A549 (cell line): ENCODE measurements around the gene SLC6A6. TPM values are rescaled to one million over a fixed set of nuclear protein-coding genes. Genes with fewer than 3 reads are reported as not detected.
A peak's percentile ranks its signal among the peaks of the same experiment; 100 is the strongest.

Experiments
- ATAC-seq, 2 experiments: fragments of 200-7000 bp in 1 of 2; fragments of >200 bp in 1 of 2; cut with Nextera tagmentation in 1 of 2; cut with Tn5 transposase in 1 of 2; 3 replicates each; pipeline versions ENCODE4 v1.8.0 to v1.9.1; 2018 to 2020; ENCODE audit warnings: mild to moderate bottlenecking in 1 of 2, moderate library complexity in 1 of 2
- CTCF ChIA-PET: fragments of 300-600 bp; sonication (Branson Sonifier 250); formaldehyde crosslinking; extraction: SDS; loops from one replicate; lab custom pipeline; 2021; ENCODE audit warnings: antibody characterized with exemption, inconsistent platforms; lab: Yijun Ruan, JAX
- POLR2A ChIA-PET: fragments of 350-600 bp; formaldehyde crosslinking; extraction: SDS; loops from one replicate; lab custom pipeline; 2021; ENCODE audit warnings: antibody characterized with exemption, inconsistent platforms; lab: Yijun Ruan, JAX
- DNase-seq, 2 experiments: peaks; one replicate each; pipeline versions ENCODE4 v3.0.0 to v3.0.0-alpha.2; 2011 to 2016; ENCODE audit warnings: low read depth in 1 of 2, low spot score in 1 of 2
- FAIRE-seq: peaks from 2 replicates; lab custom pipeline; 2011; peaks lifted over from hg19 to GRCh38; lab: Jason Lieb, UNC
- H3K27ac ChIP-seq, 2 experiments: fragments of >200 bp; sonication (Bioruptor Twin); formaldehyde crosslinking; 3 replicates each; pipeline ENCODE4 v1.5.1; 2016 to 2017
- H3K4me1 ChIP-seq: fragments of >200 bp; sonication (Bioruptor Twin); formaldehyde crosslinking; 3 replicates; pipeline ENCODE4 v1.6.1; 2016
- H3K4me2 ChIP-seq: fragments of >200 bp; sonication (Bioruptor Twin); formaldehyde crosslinking; 3 replicates; pipeline ENCODE4 v1.6.1; 2016
- H3K4me3 ChIP-seq: fragments of >200 bp; sonication (Bioruptor Twin); formaldehyde crosslinking; 3 replicates; pipeline ENCODE4 v1.5.1; 2016
- H3K9me3 ChIP-seq: fragments of >200 bp; sonication (Bioruptor Twin); formaldehyde crosslinking; 3 replicates; pipeline ENCODE4 v1.6.1; 2016
- BHLHE40 ChIP-seq: IDR thresholded peaks from 2 replicates; pipeline ENCODE4 v1.6.1; 2012; ENCODE audit warnings: low read depth, low read length, inconsistent platforms
- CBX2 ChIP-seq: fragments of 200-600 bp; sonication (generic); IDR thresholded peaks from 2 replicates; pipeline ENCODE4 v1.6.1; 2016; ENCODE audit warnings: low read depth, mild to moderate bottlenecking, borderline replicate concordance
- CEBPB ChIP-seq, 2 experiments: fragments of >200 bp in 1 of 2; sonication (Bioruptor Twin) in 1 of 2; formaldehyde crosslinking in 1 of 2; IDR thresholded peaks; 2 replicates each; pipeline ENCODE4 v1.6.1; 2012 to 2016
- EHMT2 ChIP-seq: fragments of 200-600 bp; sonication (generic); IDR thresholded peaks from 2 replicates; pipeline ENCODE4 v1.6.1; 2016; ENCODE audit warnings: antibody characterized with exemption, low read depth, mild to moderate bottlenecking, moderate library complexity
- EP300 ChIP-seq, 2 experiments: fragments of >200 bp; sonication (Bioruptor Twin); formaldehyde crosslinking; IDR thresholded peaks; 2 replicates in 1 of 2; 3 replicates in 1 of 2; pipeline ENCODE4 v1.6.1; 2016 to 2017
- ESRRA ChIP-seq: fragments of 150-350 bp; IDR thresholded peaks from 2 replicates; pipeline ENCODE4 v1.6.1; 2014; ENCODE audit warnings: mild to moderate bottlenecking, low read length, borderline replicate concordance
- FOSL2 ChIP-seq, 2 experiments: fragments of 450-650 bp in 1 of 2; fragments of >200 bp in 1 of 2; sonication (Bioruptor Twin) in 1 of 2; formaldehyde crosslinking; IDR thresholded peaks; 2 replicates each; pipeline versions ENCODE4 v1.5.0 to v1.6.1; 2016 to 2020; ENCODE audit warnings: mild to moderate bottlenecking in 1 of 2, moderate library complexity in 1 of 2
- HEYL ChIP-seq: fragments of 250-450 bp; sonication (Bioruptor Pico); IDR thresholded peaks from 2 replicates; pipeline ENCODE4 v1.8.0; 2021; ENCODE audit warnings: mild to moderate bottlenecking, moderate library complexity
- HOXA7 ChIP-seq: fragments of 250-450 bp; sonication (Bioruptor Pico); IDR thresholded peaks from 2 replicates; pipeline ENCODE4 v1.5.0; 2020; ENCODE audit warnings: mild to moderate bottlenecking, moderate library complexity
- HOXB13 ChIP-seq: fragments of 250-450 bp; sonication (Bioruptor Pico); IDR thresholded peaks from 2 replicates; pipeline ENCODE4 v1.5.0; 2020; ENCODE audit warnings: low read depth, mild to moderate bottlenecking, moderate library complexity
- MAFK ChIP-seq: fragments of 450-650 bp; IDR thresholded peaks from 2 replicates; pipeline ENCODE4 v1.6.1; 2014; ENCODE audit not compliant: partially characterized antibody
- MAZ ChIP-seq: fragments of 150-350 bp; IDR thresholded peaks from 2 replicates; pipeline ENCODE4 v1.6.1; 2014; ENCODE audit warnings: antibody characterized with exemption, low read depth, low read length, borderline replicate concordance
- NPAS2 ChIP-seq: fragments of 250-450 bp; sonication (Bioruptor Pico); IDR thresholded peaks from 2 replicates; pipeline ENCODE4 v1.8.0; 2022; ENCODE audit warnings: mild to moderate bottlenecking, moderate library complexity, borderline replicate concordance
- NR3C1 ChIP-seq: fragments of >200 bp; sonication (Bioruptor Twin); formaldehyde crosslinking; IDR thresholded peaks from 3 replicates; pipeline ENCODE4 v1.6.1; 2017
- POLR2AphosphoS2 ChIP-seq: conservative IDR thresholded peaks from 2 replicates; pipeline ENCODE4 v1.6.1; 2012; ENCODE audit warnings: low read length, improper control_type of control experiment, inconsistent platforms
- RAD21 ChIP-seq, 2 experiments: fragments of >200 bp in 1 of 2; sonication (Bioruptor Twin) in 1 of 2; formaldehyde crosslinking in 1 of 2; IDR thresholded peaks in 1 of 2; conservative IDR thresholded peaks in 1 of 2; 2 replicates in 1 of 2; 3 replicates in 1 of 2; pipeline ENCODE4 v1.6.1; 2012 to 2018; ENCODE audit warnings: inconsistent platforms in 1 of 2
- RARB ChIP-seq: fragments of 250-450 bp; sonication (Bioruptor Pico); IDR thresholded peaks from 2 replicates; pipeline ENCODE4 v1.8.0; 2021; ENCODE audit warnings: mild to moderate bottlenecking, moderate library complexity
- RCOR1 ChIP-seq: fragments of 150-350 bp; IDR thresholded peaks from 2 replicates; pipeline ENCODE4 v1.6.1; 2014; ENCODE audit warnings: antibody characterized with exemption, low read length, low read depth
- ZFP36 ChIP-seq: fragments of 450-650 bp; IDR thresholded peaks from 2 replicates; pipeline ENCODE4 v1.6.1; 2014; ENCODE audit warnings: borderline replicate concordance; ENCODE audit not compliant: partially characterized antibody
- ZNF302 ChIP-seq: fragments of 250-450 bp; sonication (Bioruptor Pico); IDR thresholded peaks from 2 replicates; pipeline ENCODE4 v1.9.0; 2021; ENCODE audit warnings: inconsistent platforms, mild to moderate bottlenecking, moderate library complexity
- WGBS: methylation state at CpG from one replicate; pipeline ENCODE4 v1.1.6; 2017; ENCODE audit errors: missing lambda C conversion rate; 5-methylcytosine and 5-hydroxymethylcytosine counted together
- polyA plus RNA-seq, 4 experiments: library from polyadenylated mRNA; depleted of rRNA in 3 of 4; stranded (reverse); fragments of >200 nt; fragmentation: RNase III in 1 of 4; extraction: RNeasy Plus Mini Kit Qiagen cat#74134 plus additional on column Dnase treatment in 1 of 4; gene quantifications; 2 replicates in 3 of 4; 3 replicates in 1 of 4; pipeline ENCODE4 v1.2.3, GENCODE V29; 2011 to 2017
- TF ChIP-seq, protein P1 (sequence below): fragments of 200-600 bp; sonication (generic); IDR thresholded peaks from 2 replicates; pipeline ENCODE4 v1.6.1; 2016; ENCODE audit warnings: antibody characterized with exemption, mild to moderate bottlenecking, moderate library complexity
- TF ChIP-seq, protein P2 (sequence below): fragments of >200 bp; sonication (Bioruptor Twin); formaldehyde crosslinking; IDR thresholded peaks from 3 replicates; pipeline ENCODE4 v1.5.1; 2016

The SLC6A6 gene
- polyA plus RNA-seq, 2 of the 4 experiments (the other 2 are of a cell fraction) = 73.3 to 73.8 TPM

- no peak overlapping the region for H3K4me3 ChIP-seq
- 73% methylated on average over 5 of the region's 5 CpGs for WGBS
- TF ChIP-seq NR3C1 (no peak), HEYL (no peak), BHLHE40 (no peak), ZNF302 (CRISPR knock-in tag) (no peak)
- TF ChIP-seq, all 56 proteins: peak for 0
- H3K4me2 ChIP-seq = no peak overlapping the region
- H3K4me1 ChIP-seq = peaks cover 14% of the 10 kb centered on the region
- no peaks in the 10 kb centered on the region for H3K9me3 ChIP-seq
- no peak for ATAC-seq
- FAIRE-seq = no peak
- H3K27ac ChIP-seq = no peak overlapping the region; a peak in 1 of 6 replicates
- CTCF ChIA-PET = interaction anchor here (0.8 to 1.5 kb wide), 2 partner anchors 15 to 42 kb away, joined by 3 read pairs; no protein-coding TSS in a partner anchor
- POLR2A ChIA-PET = no interaction called here
- no peak for DNase-seq
Observed at GRCh38 chr3:14389716-14390115, 12.7 kb upstream of the SLC6A6 start.

DNA sequence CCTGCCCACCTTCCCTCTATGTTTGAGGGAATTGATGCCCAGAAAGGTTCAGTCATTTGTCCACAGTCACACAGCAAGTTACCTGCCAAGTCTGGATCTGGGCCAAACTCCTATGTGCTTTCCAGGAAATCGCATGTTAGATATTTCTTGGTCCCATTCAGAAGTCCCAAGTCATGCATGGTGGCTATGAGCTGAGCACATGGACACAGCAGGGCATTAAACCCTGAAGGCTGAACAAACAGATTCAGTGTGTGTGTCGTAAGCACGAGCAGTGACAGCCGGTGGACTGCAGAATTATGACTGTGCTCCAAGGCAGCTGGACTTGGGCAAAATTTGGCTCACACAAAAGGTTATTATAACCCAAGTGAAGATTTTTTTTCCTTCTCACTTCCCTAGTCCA lies 11.4 kb upstream of the SLC6A6 start:
- ChIA-PET CTCF (interaction anchor here (1.3 to 1.4 kb wide), 2 partner anchors 9 to 70 kb away, joined by 3 to 4 read pairs; no protein-coding TSS in a partner anchor), POLR2A (interaction anchor here (1.6 kb wide), 1 partner anchor 11 kb away, joined by 10 read pairs; the partner anchor contains the start of gene SLC6A6)
- DNase-seq = peak in 1 of 2 experiments; percentile 70
- peak overlapping the region; percentile 18 to 32; a peak in 4 of 6 replicates for H3K27ac ChIP-seq
- TF ChIP-seq, protein P1, sequence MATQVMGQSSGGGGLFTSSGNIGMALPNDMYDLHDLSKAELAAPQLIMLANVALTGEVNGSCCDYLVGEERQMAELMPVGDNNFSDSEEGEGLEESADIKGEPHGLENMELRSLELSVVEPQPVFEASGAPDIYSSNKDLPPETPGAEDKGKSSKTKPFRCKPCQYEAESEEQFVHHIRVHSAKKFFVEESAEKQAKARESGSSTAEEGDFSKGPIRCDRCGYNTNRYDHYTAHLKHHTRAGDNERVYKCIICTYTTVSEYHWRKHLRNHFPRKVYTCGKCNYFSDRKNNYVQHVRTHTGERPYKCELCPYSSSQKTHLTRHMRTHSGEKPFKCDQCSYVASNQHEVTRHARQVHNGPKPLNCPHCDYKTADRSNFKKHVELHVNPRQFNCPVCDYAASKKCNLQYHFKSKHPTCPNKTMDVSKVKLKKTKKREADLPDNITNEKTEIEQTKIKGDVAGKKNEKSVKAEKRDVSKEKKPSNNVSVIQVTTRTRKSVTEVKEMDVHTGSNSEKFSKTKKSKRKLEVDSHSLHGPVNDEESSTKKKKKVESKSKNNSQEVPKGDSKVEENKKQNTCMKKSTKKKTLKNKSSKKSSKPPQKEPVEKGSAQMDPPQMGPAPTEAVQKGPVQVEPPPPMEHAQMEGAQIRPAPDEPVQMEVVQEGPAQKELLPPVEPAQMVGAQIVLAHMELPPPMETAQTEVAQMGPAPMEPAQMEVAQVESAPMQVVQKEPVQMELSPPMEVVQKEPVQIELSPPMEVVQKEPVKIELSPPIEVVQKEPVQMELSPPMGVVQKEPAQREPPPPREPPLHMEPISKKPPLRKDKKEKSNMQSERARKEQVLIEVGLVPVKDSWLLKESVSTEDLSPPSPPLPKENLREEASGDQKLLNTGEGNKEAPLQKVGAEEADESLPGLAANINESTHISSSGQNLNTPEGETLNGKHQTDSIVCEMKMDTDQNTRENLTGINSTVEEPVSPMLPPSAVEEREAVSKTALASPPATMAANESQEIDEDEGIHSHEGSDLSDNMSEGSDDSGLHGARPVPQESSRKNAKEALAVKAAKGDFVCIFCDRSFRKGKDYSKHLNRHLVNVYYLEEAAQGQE = no peak
- TF ChIP-seq HOXB13 (CRISPR knock-in tag) (no peak), ZFP36 (peak; percentile 69), HOXA7 (CRISPR knock-in tag) (no peak), NPAS2 (no peak), ESRRA (no peak), CBX2 (no peak), RCOR1 (no peak), RAD21 (conservative IDR thresholded peaks at IDR 0.05 in 1 of 2, IDR thresholded peaks at IDR 0.05 in 1 of 2) (no peak), EHMT2 (no peak), EP300 (IDR thresholded peaks at IDR 0.05) (no peak), FOSL2 (IDR thresholded peaks at IDR 0.05) (no peak), FOSL2 (CRISPR knock-in tag; IDR thresholded peaks at IDR 0.05) (peak; percentile 53), MAFK (no peak), RARB (CRISPR knock-in tag) (no peak), POLR2AphosphoS2 (no peak), CEBPB (IDR thresholded peaks at IDR 0.05) (peak; percentile 55 to 59; a peak in 2 of 4 replicates), NR3C1 (no peak), MAZ (no peak), BHLHE40 (no peak)
- TF ChIP-seq, protein P2, sequence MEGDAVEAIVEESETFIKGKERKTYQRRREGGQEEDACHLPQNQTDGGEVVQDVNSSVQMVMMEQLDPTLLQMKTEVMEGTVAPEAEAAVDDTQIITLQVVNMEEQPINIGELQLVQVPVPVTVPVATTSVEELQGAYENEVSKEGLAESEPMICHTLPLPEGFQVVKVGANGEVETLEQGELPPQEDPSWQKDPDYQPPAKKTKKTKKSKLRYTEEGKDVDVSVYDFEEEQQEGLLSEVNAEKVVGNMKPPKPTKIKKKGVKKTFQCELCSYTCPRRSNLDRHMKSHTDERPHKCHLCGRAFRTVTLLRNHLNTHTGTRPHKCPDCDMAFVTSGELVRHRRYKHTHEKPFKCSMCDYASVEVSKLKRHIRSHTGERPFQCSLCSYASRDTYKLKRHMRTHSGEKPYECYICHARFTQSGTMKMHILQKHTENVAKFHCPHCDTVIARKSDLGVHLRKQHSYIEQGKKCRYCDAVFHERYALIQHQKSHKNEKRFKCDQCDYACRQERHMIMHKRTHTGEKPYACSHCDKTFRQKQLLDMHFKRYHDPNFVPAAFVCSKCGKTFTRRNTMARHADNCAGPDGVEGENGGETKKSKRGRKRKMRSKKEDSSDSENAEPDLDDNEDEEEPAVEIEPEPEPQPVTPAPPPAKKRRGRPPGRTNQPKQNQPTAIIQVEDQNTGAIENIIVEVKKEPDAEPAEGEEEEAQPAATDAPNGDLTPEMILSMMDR = no peak
- no peaks in the 10 kb centered on the region for H3K9me3 ChIP-seq
- no peak for FAIRE-seq
- peak overlapping the region; percentile 34 for H3K4me2 ChIP-seq
- H3K4me3 ChIP-seq = no peak overlapping the region
- ATAC-seq = peak; percentile 73 to 86
- WGBS = 27% methylated on average over 4 of the region's 4 CpGs
- peaks cover 14% of the 10 kb centered on the region for H3K4me1 ChIP-seq
